Gastroesophageal sphincter (tissue), 4 donors: ENCODE measurements around the gene C19orf38. TPM values are rescaled to one million over a fixed set of nuclear protein-coding genes. Genes with fewer than 3 reads are reported as not detected.

Experiments used
- ATAC-seq: fragments of 150-250 bp; one replicate; pipeline ENCODE4 v1.9.1; 2016; ENCODE audit warnings: mild to moderate bottlenecking, moderate library complexity
- H3K27ac ChIP-seq, 4 donors: fragments of 200-600 bp; sonication (generic) in 3 of 4; 1 replicate in 3 of 4; 2 replicates in 1 of 4; pipeline ENCODE4 v1.5.1; 2016 to 2019
- H3K27me3 ChIP-seq: fragments of 200-600 bp; sonication (generic); one replicate; pipeline ENCODE4 v1.5.1; 2019
- H3K36me3 ChIP-seq, 2 donors: fragments of 200-600 bp; sonication (generic); one replicate each; pipeline ENCODE4 v1.5.1; 2019; ENCODE audit warnings: control low read depth in 1 of 2
- H3K4me1 ChIP-seq, 3 donors: fragments of 200-600 bp; sonication (generic); 1 replicate in 2 of 3; 2 replicates in 1 of 3; pipeline ENCODE4 v1.5.1; 2016 to 2019; ENCODE audit warnings: control low read depth in 2 of 3
- H3K4me3 ChIP-seq, 2 donors: fragments of 200-600 bp; sonication (generic); one replicate each; pipeline ENCODE4 v1.5.1; 2019; ENCODE audit warnings: mild to moderate bottlenecking in 1 of 2, moderate library complexity in 1 of 2
- H3K9me3 ChIP-seq, 3 donors: fragments of 200-600 bp; sonication (generic); one replicate each; pipeline ENCODE4 v1.5.1; 2017 to 2019; ENCODE audit warnings: control low read depth in 2 of 3
- EP300 ChIP-seq: sonication (generic); formaldehyde crosslinking; IDR thresholded peaks from one replicate; pipeline ENCODE4 v1.6.1; 2017; ENCODE audit warnings: antibody characterized with exemption, mild to moderate bottlenecking
- POLR2A ChIP-seq, 2 donors: fragments of 450-650 bp; IDR thresholded peaks; one replicate each; pipeline ENCODE4 v1.6.1; 2017; ENCODE audit warnings: antibody characterized with exemption in 2 of 2, mild to moderate bottlenecking in 2 of 2, moderate library complexity in 1 of 2
- POLR2AphosphoS5 ChIP-seq: sonication (generic); formaldehyde crosslinking; IDR thresholded peaks from one replicate; pipeline ENCODE4 v1.6.1; 2017; ENCODE audit warnings: antibody characterized with exemption
- WGBS, 2 donors: methylation state at CpG; one replicate each; pipeline ENCODE4 v1.1.5; 2018; ENCODE audit warnings: low coverage in 1 of 2; 5-methylcytosine and 5-hydroxymethylcytosine counted together
- total RNA-seq, 4 donors: library from RNA; depleted of rRNA; stranded (reverse); fragments of >200 nt; gene quantifications; one replicate each; pipeline ENCODE4 v1.1.0, GENCODE V29; 2016
- TF ChIP-seq, protein P1 (sequence below), 4 experiments: fragments of 200-600 bp in 2 of 4; fragments of 450-650 bp in 2 of 4; sonication (generic) in 1 of 4; IDR thresholded peaks; one replicate each; pipeline ENCODE4 v1.5.1; 2017 to 2019; ENCODE audit warnings: antibody characterized with exemption in 4 of 4, mild to moderate bottlenecking in 2 of 4, moderate library complexity in 2 of 4

C19orf38 gene
- total RNA-seq, 4 donors from 2014 or later: 0.89 to 3.1 (median 2.1) TPM; not detected in 1

- no peak overlapping the region for H3K4me3 ChIP-seq
- WGBS, 2 donors: 60 to 77% methylated on average over 10 to 17 of the region's 28 CpGs
- no peaks in the 10 kb centered on the region for H3K27me3 ChIP-seq
- no peak overlapping the region for H3K27ac ChIP-seq
- peaks cover 0 to 8% (median 0%) of the 10 kb centered on the region in 3 donors for H3K9me3 ChIP-seq
- TF ChIP-seq, protein P1, sequence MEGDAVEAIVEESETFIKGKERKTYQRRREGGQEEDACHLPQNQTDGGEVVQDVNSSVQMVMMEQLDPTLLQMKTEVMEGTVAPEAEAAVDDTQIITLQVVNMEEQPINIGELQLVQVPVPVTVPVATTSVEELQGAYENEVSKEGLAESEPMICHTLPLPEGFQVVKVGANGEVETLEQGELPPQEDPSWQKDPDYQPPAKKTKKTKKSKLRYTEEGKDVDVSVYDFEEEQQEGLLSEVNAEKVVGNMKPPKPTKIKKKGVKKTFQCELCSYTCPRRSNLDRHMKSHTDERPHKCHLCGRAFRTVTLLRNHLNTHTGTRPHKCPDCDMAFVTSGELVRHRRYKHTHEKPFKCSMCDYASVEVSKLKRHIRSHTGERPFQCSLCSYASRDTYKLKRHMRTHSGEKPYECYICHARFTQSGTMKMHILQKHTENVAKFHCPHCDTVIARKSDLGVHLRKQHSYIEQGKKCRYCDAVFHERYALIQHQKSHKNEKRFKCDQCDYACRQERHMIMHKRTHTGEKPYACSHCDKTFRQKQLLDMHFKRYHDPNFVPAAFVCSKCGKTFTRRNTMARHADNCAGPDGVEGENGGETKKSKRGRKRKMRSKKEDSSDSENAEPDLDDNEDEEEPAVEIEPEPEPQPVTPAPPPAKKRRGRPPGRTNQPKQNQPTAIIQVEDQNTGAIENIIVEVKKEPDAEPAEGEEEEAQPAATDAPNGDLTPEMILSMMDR (IDR thresholded peaks at IDR 0.05): no peak
- TF ChIP-seq POLR2AphosphoS5: no peak
- TF ChIP-seq EP300: no peak
- TF ChIP-seq POLR2A (IDR thresholded peaks at IDR 0.05): no peak
- ATAC-seq: no peak
- peaks cover 0 to 64% of the 10 kb centered on the region in 2 donors for H3K36me3 ChIP-seq
- H3K4me1 ChIP-seq: peaks cover 0 to 18% (median 0%) of the 10 kb centered on the region in 3 donors
Observed at GRCh38 chr19:10831987-10832938, 16.0 kb upstream of the C19orf38 start.

DNA sequence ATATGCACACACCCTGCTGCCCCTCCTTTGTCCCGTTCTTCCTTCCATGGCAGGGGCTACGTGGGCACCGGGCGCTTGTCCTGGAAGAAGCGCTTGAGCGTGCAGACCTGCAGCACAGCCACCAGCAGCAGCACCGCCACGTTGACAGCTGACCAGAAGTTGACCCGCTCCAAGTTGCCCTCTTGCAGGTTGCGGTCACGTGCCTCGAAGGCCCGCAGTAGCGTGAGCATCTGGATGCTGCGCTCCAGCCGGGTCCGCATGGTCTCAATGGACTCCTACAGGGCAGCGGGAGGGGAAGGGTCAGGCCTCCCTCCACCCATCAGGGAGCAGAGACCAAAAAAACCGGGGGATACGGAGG, 15.3 kb upstream of the C19orf38 start:
- H3K27ac ChIP-seq: no peak overlapping the region
- peaks cover 0 to 18% (median 0%) of the 10 kb centered on the region in 3 donors for H3K4me1 ChIP-seq
- H3K4me3 ChIP-seq: no peak overlapping the region
- H3K27me3 ChIP-seq: no peaks in the 10 kb centered on the region
- no peak for ATAC-seq
- no peak for TF ChIP-seq EP300
- TF ChIP-seq POLR2AphosphoS5: no peak
- peaks cover 0 to 58% of the 10 kb centered on the region in 2 donors for H3K36me3 ChIP-seq
- H3K9me3 ChIP-seq: peaks cover 0 to 8% (median 0%) of the 10 kb centered on the region in 3 donors
- 39 to 71% methylated on average over 4 of the region's 20 CpGs for WGBS, 2 donors

DNA sequence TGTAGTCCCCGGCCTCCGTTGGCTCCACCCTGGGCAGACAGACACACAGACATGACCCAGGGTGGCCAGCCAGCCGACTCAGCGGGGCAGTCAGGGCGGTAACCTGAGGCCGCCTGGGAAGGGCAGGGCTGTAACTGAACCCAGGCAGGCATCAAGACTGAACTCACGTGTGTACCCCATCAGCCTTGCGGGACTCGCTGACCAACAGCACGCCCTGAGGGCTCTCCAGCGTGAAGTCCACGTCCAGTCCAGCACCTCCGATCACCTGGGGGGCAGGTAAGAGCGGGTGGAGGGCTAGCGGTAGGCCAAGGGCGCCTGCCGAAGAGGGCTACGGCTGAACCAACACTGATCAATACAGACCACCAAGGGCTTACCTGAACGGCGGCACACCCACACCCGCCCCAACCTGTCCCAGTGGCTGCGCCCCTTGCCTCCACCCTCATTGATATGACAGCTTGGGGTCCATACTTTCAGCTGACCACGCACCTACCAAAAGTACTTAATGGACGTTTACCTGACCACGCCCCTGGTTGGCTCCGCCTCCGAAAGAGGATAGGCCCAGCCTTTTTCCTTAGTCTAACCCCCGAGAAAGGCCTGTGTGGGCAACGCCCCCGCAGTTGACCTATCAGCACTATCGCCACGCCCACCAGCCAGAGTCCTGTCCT, 13.0 kb upstream of the C19orf38 start:
- Histone ChIP-seq H3K9me3 (peaks cover 0 to 8% (median 0%) of the 10 kb centered on the region in 3 donors), H3K4me3 (peak overlapping the region; percentile 31 to 84)
- WGBS, 2 donors: 10 to 17% methylated on average over 9 to 11 of the region's 32 CpGs

DNA sequence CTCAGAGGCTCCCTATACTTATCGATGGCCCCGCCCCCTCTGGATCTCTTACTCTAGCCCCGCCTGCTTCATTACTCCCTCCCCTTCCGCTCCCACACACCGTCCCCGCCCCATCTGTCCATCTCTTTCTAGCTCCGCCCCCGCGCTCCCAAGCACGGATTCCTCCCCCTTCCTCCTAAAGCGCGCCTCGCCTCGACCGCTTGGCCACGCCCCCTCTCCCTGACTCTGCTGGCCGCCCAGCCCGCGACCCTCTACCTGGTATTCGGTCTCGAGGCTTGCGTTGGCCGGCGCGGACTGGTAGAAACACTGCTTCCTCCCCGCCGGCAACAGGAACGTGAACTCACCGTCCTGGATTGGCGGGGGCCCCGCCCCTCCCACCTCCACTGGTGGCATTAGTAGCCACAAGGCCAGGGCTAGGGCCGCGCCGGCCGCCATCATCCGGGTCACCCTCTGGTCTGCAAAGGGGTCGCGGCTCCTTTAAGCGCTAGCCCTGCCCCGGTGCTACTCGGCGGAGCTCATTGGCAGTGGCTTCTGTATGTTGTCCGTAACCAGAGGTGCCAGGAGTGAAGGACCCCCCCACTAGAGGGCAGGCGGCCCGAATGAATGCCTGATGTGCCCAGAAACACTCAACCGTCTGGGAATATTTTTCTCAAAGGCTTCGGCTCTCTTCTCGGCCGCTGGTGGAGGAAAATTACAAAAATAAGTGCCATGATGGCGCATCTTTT, 12.3 kb upstream of the C19orf38 start, which contains the start of gene TMED1:
Gene TMED1 (minus strand): TSS at position 459 of the 725 bp plus-strand sequence. CDS start 21 bp downstream, at position 438.
- H3K9me3 ChIP-seq: peaks cover 0 to 8% (median 0%) of the 10 kb centered on the region in 3 donors
- WGBS, 2 donors: 0% methylated on average over 2 to 15 of the region's 50 CpGs
- TF ChIP-seq POLR2A (IDR thresholded peaks at IDR 0.05) (peak; percentile 30 to 33), POLR2AphosphoS5 (peak; percentile 29), EP300 (no peak)
- TF ChIP-seq, protein P1 (IDR thresholded peaks at IDR 0.05): peak in 3 of 4 experiments; percentile 42 to 82 (median 75)

More for the DNA sequence above, 13.0 kb upstream of the C19orf38 start:
- Histone ChIP-seq H3K27me3 (no peaks in the 10 kb centered on the region), H3K4me1 (peaks cover 0 to 18% (median 0%) of the 10 kb centered on the region in 3 donors), H3K27ac (peak overlapping the region; percentile 86 to 98 (median 98)), H3K36me3 (peaks cover 0 to 40% of the 10 kb centered on the region in 2 donors)
- TF ChIP-seq, protein P1 (IDR thresholded peaks at IDR 0.05): no peak
- TF ChIP-seq POLR2A (IDR thresholded peaks at IDR 0.05): no peak
- ATAC-seq: no peak

More for the DNA sequence above, 12.3 kb upstream of the C19orf38 start, which contains the start of gene TMED1:
- Histone ChIP-seq H3K27me3 (no peaks in the 10 kb centered on the region), H3K4me3 (peak within 1 kb of the TSS; percentile 44 to 84), H3K27ac (peak within 1 kb of the TSS; percentile 86 to 98 (median 98)), H3K36me3 (peaks cover 0 to 33% of the 10 kb centered on the region in 2 donors), H3K4me1 (peaks cover 0 to 18% (median 0%) of the 10 kb centered on the region in 3 donors)
- ATAC-seq: peak; percentile 94
